Cortex of kidney (tissue), 1 donor: Measurements from ENCODE around the gene RAB36.

ENCODE experiments used
- DNase-seq: peaks from one replicate; lab custom pipeline; 2025; lab: John Stamatoyannopoulos, UW

The RAB36 gene

GRCh38 chr22:23206915-23207314 lies 61.6 kb downstream of the RAB36 start:
- no peak for DNase-seq

GRCh38 chr22:23207729-23208393 lies 62.6 kb downstream of the RAB36 start:
- DNase-seq: no peak

- no peak for DNase-seq
These were observed 65.3 kb downstream of the RAB36 start for GRCh38 chr22:23210428-23211170.

GRCh38 chr22:23211622-23212021 lies 66.3 kb downstream of the RAB36 start:
- DNase-seq: no peak

GRCh38 chr22:23212061-23213021 lies 67.1 kb downstream of the RAB36 start:
- DNase-seq: no peak

GRCh38 chr22:23213022-23213555 lies 67.8 kb downstream of the RAB36 start:
- DNase-seq: no peak

GRCh38 chr22:23213581-23214334 lies 68.5 kb downstream of the RAB36 start:
- DNase-seq: no peak
